Thyroid gland (tissue), 4 donors: Measurements from ENCODE around the gene ZBTB7C.

Experiments
- POLR2A ChIP-seq, 2 donors: fragments of 450-650 bp; IDR thresholded peaks; one replicate each; pipeline ENCODE4 v1.6.1; 2017; ENCODE audit warnings: antibody characterized with exemption in 2 of 2, mild to moderate bottlenecking in 2 of 2, moderate library complexity in 1 of 2
- TF ChIP-seq, protein P1 (sequence below), 6 experiments: fragments of 200-600 bp in 3 of 6; fragments of 450-650 bp in 3 of 6; sonication (generic) in 3 of 6; IDR thresholded peaks; one replicate each; pipeline ENCODE4 v1.5.1; 2016 to 2019; ENCODE audit warnings: antibody characterized with exemption in 6 of 6, mild to moderate bottlenecking in 2 of 6, inconsistent platforms in 1 of 6, moderate library complexity in 1 of 6

- TF ChIP-seq, protein P1, sequence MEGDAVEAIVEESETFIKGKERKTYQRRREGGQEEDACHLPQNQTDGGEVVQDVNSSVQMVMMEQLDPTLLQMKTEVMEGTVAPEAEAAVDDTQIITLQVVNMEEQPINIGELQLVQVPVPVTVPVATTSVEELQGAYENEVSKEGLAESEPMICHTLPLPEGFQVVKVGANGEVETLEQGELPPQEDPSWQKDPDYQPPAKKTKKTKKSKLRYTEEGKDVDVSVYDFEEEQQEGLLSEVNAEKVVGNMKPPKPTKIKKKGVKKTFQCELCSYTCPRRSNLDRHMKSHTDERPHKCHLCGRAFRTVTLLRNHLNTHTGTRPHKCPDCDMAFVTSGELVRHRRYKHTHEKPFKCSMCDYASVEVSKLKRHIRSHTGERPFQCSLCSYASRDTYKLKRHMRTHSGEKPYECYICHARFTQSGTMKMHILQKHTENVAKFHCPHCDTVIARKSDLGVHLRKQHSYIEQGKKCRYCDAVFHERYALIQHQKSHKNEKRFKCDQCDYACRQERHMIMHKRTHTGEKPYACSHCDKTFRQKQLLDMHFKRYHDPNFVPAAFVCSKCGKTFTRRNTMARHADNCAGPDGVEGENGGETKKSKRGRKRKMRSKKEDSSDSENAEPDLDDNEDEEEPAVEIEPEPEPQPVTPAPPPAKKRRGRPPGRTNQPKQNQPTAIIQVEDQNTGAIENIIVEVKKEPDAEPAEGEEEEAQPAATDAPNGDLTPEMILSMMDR (IDR thresholded peaks at IDR 0.05) = no peak
- no peak for TF ChIP-seq POLR2A (IDR thresholded peaks at IDR 0.05)
These were observed 180.3 kb downstream of the ZBTB7C start for GRCh38 chr18:48228841-48229240.
